H9 (cell line): ENCODE data around the gene PXK. TPM values are rescaled to one million over a fixed set of nuclear protein-coding genes. Genes with fewer than 3 reads are reported as not detected.

ENCODE experiments used
- DNase-seq: peaks from one replicate; pipeline ENCODE4 v3.0.0-alpha.2; 2017
- H2AFZ ChIP-seq: one replicate; pipeline ENCODE4 v1.6.1; 2013; ENCODE audit warnings: mild to moderate bottlenecking, low read length, control low read depth, moderate library complexity
- H2AK5ac ChIP-seq: 2 replicates; pipeline ENCODE4 v1.6.1; 2013; ENCODE audit warnings: low read length, control low read depth, mixed read lengths; ENCODE audit not compliant: insufficient read length
- H2BK120ac ChIP-seq: one replicate; pipeline ENCODE4 v1.6.1; 2013; ENCODE audit warnings: low read depth, mild to moderate bottlenecking, low read length, control low read depth, inconsistent platforms; ENCODE audit not compliant: poor library complexity, severe bottlenecking
- H2BK12ac ChIP-seq: 2 replicates; pipeline ENCODE4 v1.6.1; 2013; ENCODE audit warnings: low read length, control low read depth, mixed read lengths, low read depth; ENCODE audit not compliant: insufficient read length
- H2BK15ac ChIP-seq: 2 replicates; pipeline ENCODE4 v1.6.1; 2013; ENCODE audit warnings: low read depth, low read length, control low read depth
- H2BK20ac ChIP-seq: one replicate; pipeline ENCODE4 v1.6.1; 2013; ENCODE audit warnings: low read depth, mild to moderate bottlenecking, low read length, control low read depth, inconsistent platforms; ENCODE audit not compliant: poor library complexity, severe bottlenecking
- H2BK5ac ChIP-seq: 2 replicates; pipeline ENCODE4 v1.6.1; 2013; ENCODE audit warnings: low read length, control low read depth, mixed read lengths; ENCODE audit not compliant: insufficient read length
- H3K14ac ChIP-seq: 2 replicates; pipeline ENCODE4 v1.6.1; 2013; ENCODE audit warnings: low read length, control low read depth; ENCODE audit not compliant: insufficient read depth
- H3K18ac ChIP-seq: 2 replicates; pipeline ENCODE4 v1.6.1; 2013; ENCODE audit warnings: low read depth, mild to moderate bottlenecking, mixed read lengths, low read length, control low read depth; ENCODE audit not compliant: insufficient read length
- H3K23ac ChIP-seq: 2 replicates; pipeline ENCODE4 v1.6.1; 2013; ENCODE audit warnings: low read length, control low read depth, mixed read lengths, low read depth; ENCODE audit not compliant: insufficient read length
- H3K23me2 ChIP-seq: 2 replicates; pipeline ENCODE4 v1.6.1; 2013; ENCODE audit warnings: low read depth, mild to moderate bottlenecking, mixed read lengths, low read length, control low read depth; ENCODE audit not compliant: insufficient read length, poor library complexity, severe bottlenecking
- H3K27ac ChIP-seq: 2 replicates; pipeline ENCODE4 v1.5.1; 2013; ENCODE audit warnings: low read length, control low read depth, mixed read lengths, low read depth; ENCODE audit not compliant: insufficient read length
- H3K27me3 ChIP-seq: 2 replicates; pipeline ENCODE4 v1.6.1; 2013; ENCODE audit warnings: low read length, control low read depth, inconsistent platforms; ENCODE audit not compliant: insufficient read depth
- H3K4ac ChIP-seq: 2 replicates; pipeline ENCODE4 v1.6.1; 2013; ENCODE audit warnings: low read depth, mild to moderate bottlenecking, control low read depth, inconsistent platforms, low read length, moderate library complexity
- H3K4me1 ChIP-seq: 2 replicates; pipeline ENCODE4 v1.6.1; 2013; ENCODE audit warnings: low read length, control low read depth, inconsistent platforms; ENCODE audit not compliant: insufficient read depth
- H3K4me2 ChIP-seq: 2 replicates; pipeline ENCODE4 v1.6.1; 2013; ENCODE audit warnings: low read length, control low read depth, mixed read lengths; ENCODE audit not compliant: insufficient read length, insufficient read depth
- H3K56ac ChIP-seq: 2 replicates; pipeline ENCODE4 v1.6.1; 2013; ENCODE audit warnings: low read depth, mild to moderate bottlenecking, mixed read lengths, low read length, control low read depth; ENCODE audit not compliant: insufficient read length
- H3K79me1 ChIP-seq: 2 replicates; pipeline ENCODE4 v1.6.1; 2013; ENCODE audit warnings: low read depth, mild to moderate bottlenecking, moderate library complexity, low read length, control low read depth, inconsistent platforms; ENCODE audit not compliant: insufficient read depth, poor library complexity, severe bottlenecking
- H3K79me2 ChIP-seq: 2 replicates; pipeline ENCODE4 v1.6.1; 2013; ENCODE audit warnings: low read length, control low read depth, inconsistent platforms; ENCODE audit not compliant: insufficient read depth
- H3K9ac ChIP-seq: 2 replicates; pipeline ENCODE4 v1.6.1; 2013; ENCODE audit warnings: low read length, control low read depth, mixed read lengths; ENCODE audit not compliant: insufficient read length; ENCODE audit errors: extremely low read depth
- H3K9me3 ChIP-seq: one replicate; pipeline ENCODE4 v1.6.1; 2013; ENCODE audit warnings: low read depth, low read length, inconsistent platforms; ENCODE audit not compliant: control insufficient read depth
- H3T11ph ChIP-seq: one replicate; pipeline ENCODE4 v1.6.1; 2013; ENCODE audit warnings: mild to moderate bottlenecking, low read length, control low read depth, inconsistent platforms
- H4K20me1 ChIP-seq: one replicate; pipeline ENCODE4 v1.6.1; 2013; ENCODE audit not compliant: control insufficient read depth, insufficient read length, insufficient read depth
- H4K5ac ChIP-seq: 2 replicates; pipeline ENCODE4 v1.6.1; 2013; ENCODE audit warnings: low read depth, mild to moderate bottlenecking, mixed read lengths, low read length, control low read depth; ENCODE audit not compliant: insufficient read length
- H4K8ac ChIP-seq: replicated peaks from 2 replicates; pipeline ENCODE4 v1.6.1; 2013; ENCODE audit warnings: low read length, control low read depth, mixed read lengths, low read depth; ENCODE audit not compliant: insufficient read length
- H4K91ac ChIP-seq: 2 replicates; pipeline ENCODE4 v1.6.1; 2013; ENCODE audit warnings: low read depth, mild to moderate bottlenecking, moderate library complexity, mixed read lengths, low read length, control low read depth; ENCODE audit not compliant: insufficient read length
- H3K27ac Mint-ChIP-seq, 3 experiments: 2 replicates in 2 of 3; 3 replicates in 1 of 3; pipeline ENCODE4 v1.8.0; 2020 to 2021; ENCODE audit warnings: mixed read lengths in 3 of 3, mild to moderate bottlenecking in 1 of 3, moderate library complexity in 1 of 3
- H3K27me3 Mint-ChIP-seq: 2 replicates; pipeline ENCODE4 v1.8.0; 2021; ENCODE audit warnings: low read depth, mild to moderate bottlenecking, moderate library complexity, mixed read lengths
- H3K36me3 Mint-ChIP-seq, 3 experiments: 2 replicates in 2 of 3; 3 replicates in 1 of 3; pipeline ENCODE4 v1.8.0; 2020 to 2021; ENCODE audit warnings: low read depth in 3 of 3, mixed read lengths in 3 of 3; ENCODE audit not compliant: insufficient read depth in 1 of 3
- H3K4me1 Mint-ChIP-seq, 2 experiments: 2 replicates each; pipeline ENCODE4 v1.8.0; 2020; ENCODE audit warnings: mixed read lengths in 2 of 2
- H3K4me3 Mint-ChIP-seq, 2 experiments: 2 replicates in 1 of 2; 3 replicates in 1 of 2; pipeline ENCODE4 v1.8.0; 2020 to 2021; ENCODE audit warnings: mild to moderate bottlenecking in 2 of 2, mixed read lengths in 2 of 2, moderate library complexity in 1 of 2
- H3K9me3 Mint-ChIP-seq, 2 experiments: 2 replicates in 1 of 2; 3 replicates in 1 of 2; pipeline ENCODE4 v1.8.0; 2020; ENCODE audit warnings: mild to moderate bottlenecking in 2 of 2, mixed read lengths in 2 of 2, moderate library complexity in 1 of 2
- WGBS: extraction: QIAGEN DNeasy Blood & Tissue Kit; methylation state at CpG from one replicate; pipeline ENCODE4 v1.1.7; 2013; ENCODE audit warnings: missing lambda C conversion rate, low lambda C conversion rate, mixed read lengths; ENCODE audit not compliant: insufficient read length; ENCODE audit errors: extremely low coverage; 5-methylcytosine and 5-hydroxymethylcytosine counted together
- total RNA-seq: library from RNA; stranded (reverse); gene quantifications from 2 replicates; pipeline ENCODE4 v1.2.1, GENCODE V29; 2021
- TF ChIP-seq, protein P1 (sequence below): fragments of 200-600 bp; sonication (generic); conservative IDR thresholded peaks from 3 replicates; pipeline ENCODE4 v1.8.0; 2021; ENCODE audit warnings: antibody characterized with exemption, mild to moderate bottlenecking

Gene PXK
- total RNA-seq, 1 experiment from 2014 or later = 3.3 TPM

DNA sequence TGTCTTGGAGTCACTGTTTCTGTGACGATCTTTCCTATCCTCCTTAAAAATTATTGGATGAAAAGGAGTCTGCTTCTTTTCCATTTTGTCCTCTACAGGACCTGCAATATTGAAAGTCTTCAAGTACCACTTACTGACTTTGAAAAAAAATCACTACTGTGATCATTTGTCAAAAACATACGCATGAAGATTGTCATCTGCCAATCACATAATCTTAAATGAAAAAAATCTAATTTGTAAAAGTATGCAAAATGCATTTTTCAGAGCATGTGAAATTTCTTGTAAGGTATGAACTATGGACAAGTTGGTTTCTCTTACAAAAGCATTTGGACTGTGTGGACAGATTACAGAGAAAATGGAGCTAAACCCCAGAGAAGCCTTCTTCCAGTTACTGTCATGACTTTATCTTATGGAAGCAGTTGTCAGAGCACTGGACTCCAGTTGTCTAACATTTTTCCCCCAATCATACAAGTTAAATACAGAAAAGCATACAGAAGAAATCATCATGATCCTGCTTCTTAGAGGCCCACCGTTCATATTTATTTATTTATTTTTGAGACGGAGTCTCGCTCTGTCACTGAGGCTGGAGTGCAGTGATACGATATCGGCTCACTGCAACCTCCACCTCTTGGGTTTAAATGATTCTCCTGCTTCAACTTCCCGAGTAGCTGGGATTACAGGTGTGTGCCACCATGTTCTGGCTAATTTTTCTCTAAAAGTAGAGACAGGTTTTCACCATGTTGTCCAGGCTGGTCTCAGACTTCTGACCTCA is 3.4 kb upstream of the PXK start:
- DNase-seq = no peak
- Histone ChIP-seq H2BK5ac (no peak overlapping the region), H3K56ac (no peak overlapping the region), H3K9me3 (no peaks in the 10 kb centered on the region), H2AFZ (no peak overlapping the region), H4K91ac (no peak overlapping the region), H3K9ac (no peak overlapping the region), H3K18ac (no peak overlapping the region), H2AK5ac (no peak overlapping the region), H3K27ac (no peak overlapping the region), H2BK120ac (no peak overlapping the region), H3K23ac (no peak overlapping the region), H3K27me3 (no peaks in the 10 kb centered on the region; the same call in 1 of the 2 replicates), H4K20me1 (no peaks in the 10 kb centered on the region), H3K23me2 (peaks cover 4% of the 10 kb centered on the region), H3K14ac (no peak overlapping the region), H3K79me1 (no peaks in the 10 kb centered on the region), H2BK20ac (no peak overlapping the region), H3K4me1 (no peaks in the 10 kb centered on the region; the same call in 1 of the 2 replicates), H4K8ac (no peak overlapping the region), H4K5ac (no peak overlapping the region), H2BK12ac (no peak overlapping the region), H3K4ac (no peak overlapping the region), H3K4me2 (no peak overlapping the region), H2BK15ac (no peak overlapping the region), H3T11ph (no peak overlapping the region), H3K79me2 (no peaks in the 10 kb centered on the region)
- WGBS = no CpG with 5 or more reads among the region's 8 CpGs
- peaks cover 10 to 21% of the 10 kb centered on the region in 2 experiments for H3K4me1 Mint-ChIP-seq
- TF ChIP-seq, protein P1, sequence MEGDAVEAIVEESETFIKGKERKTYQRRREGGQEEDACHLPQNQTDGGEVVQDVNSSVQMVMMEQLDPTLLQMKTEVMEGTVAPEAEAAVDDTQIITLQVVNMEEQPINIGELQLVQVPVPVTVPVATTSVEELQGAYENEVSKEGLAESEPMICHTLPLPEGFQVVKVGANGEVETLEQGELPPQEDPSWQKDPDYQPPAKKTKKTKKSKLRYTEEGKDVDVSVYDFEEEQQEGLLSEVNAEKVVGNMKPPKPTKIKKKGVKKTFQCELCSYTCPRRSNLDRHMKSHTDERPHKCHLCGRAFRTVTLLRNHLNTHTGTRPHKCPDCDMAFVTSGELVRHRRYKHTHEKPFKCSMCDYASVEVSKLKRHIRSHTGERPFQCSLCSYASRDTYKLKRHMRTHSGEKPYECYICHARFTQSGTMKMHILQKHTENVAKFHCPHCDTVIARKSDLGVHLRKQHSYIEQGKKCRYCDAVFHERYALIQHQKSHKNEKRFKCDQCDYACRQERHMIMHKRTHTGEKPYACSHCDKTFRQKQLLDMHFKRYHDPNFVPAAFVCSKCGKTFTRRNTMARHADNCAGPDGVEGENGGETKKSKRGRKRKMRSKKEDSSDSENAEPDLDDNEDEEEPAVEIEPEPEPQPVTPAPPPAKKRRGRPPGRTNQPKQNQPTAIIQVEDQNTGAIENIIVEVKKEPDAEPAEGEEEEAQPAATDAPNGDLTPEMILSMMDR = no peak
- no peak overlapping the region for H3K4me3 Mint-ChIP-seq
- peaks cover 33% of the 10 kb centered on the region for H3K27me3 Mint-ChIP-seq
- no peaks in the 10 kb centered on the region for H3K9me3 Mint-ChIP-seq
- H3K27ac Mint-ChIP-seq = no peak overlapping the region; a peak in 1 of 7 replicates
- no peaks in the 10 kb centered on the region for H3K36me3 Mint-ChIP-seq
